DOHH2 (cell line): ENCODE results near the gene DCAF10.

Source experiments
- H3F3A ChIP-seq: fragments of 200-600 bp; sonication (generic), shearing (Covaris generic); 2 replicates; pipeline ENCODE4 v1.6.0; 2016; ENCODE audit warnings: antibody characterized with exemption, mild to moderate bottlenecking; ENCODE audit not compliant: control insufficient read depth, insufficient read depth
- H3K27ac ChIP-seq: fragments of 200-600 bp; sonication (generic); 2 replicates; pipeline ENCODE4 v1.5.1; 2014; ENCODE audit warnings: low read depth, mild to moderate bottlenecking, low read length, moderate library complexity
- H3K27me3 ChIP-seq: fragments of 200-600 bp; sonication (generic); 2 replicates; pipeline ENCODE4 v1.6.1; 2014; ENCODE audit warnings: mild to moderate bottlenecking, low read length, mixed read lengths; ENCODE audit not compliant: control insufficient read depth
- H3K36me3 ChIP-seq: fragments of 200-600 bp; sonication (generic); 2 replicates; pipeline ENCODE4 v1.6.1; 2014; ENCODE audit warnings: mild to moderate bottlenecking, low read length, moderate library complexity, mixed read lengths; ENCODE audit not compliant: control insufficient read depth
- H3K4me1 ChIP-seq: fragments of 200-600 bp; sonication (generic); 2 replicates; pipeline ENCODE4 v1.6.1; 2014; ENCODE audit warnings: mild to moderate bottlenecking, low read length, mixed read lengths; ENCODE audit not compliant: control insufficient read depth
- H3K4me2 ChIP-seq: fragments of 200-600 bp; sonication (generic); 2 replicates; pipeline ENCODE4 v1.6.0; 2014; ENCODE audit warnings: mild to moderate bottlenecking, low read length, moderate library complexity
- H3K4me3 ChIP-seq: fragments of 200-600 bp; sonication (generic); 2 replicates; pipeline ENCODE4 v1.5.1; 2014; ENCODE audit warnings: mild to moderate bottlenecking, low read length, mixed read lengths
- H3K79me2 ChIP-seq: fragments of 200-600 bp; sonication (generic); 2 replicates; pipeline ENCODE4 v1.6.1; 2014; ENCODE audit warnings: mild to moderate bottlenecking, low read length, mixed read lengths; ENCODE audit not compliant: control insufficient read depth
- H3K9me2 ChIP-seq: fragments of 200-600 bp; sonication (generic); replicated peaks from 2 replicates; pipeline ENCODE4 v1.6.1; 2014; ENCODE audit warnings: mild to moderate bottlenecking, low read length, mixed read lengths; ENCODE audit not compliant: control insufficient read depth
- H3K9me3 ChIP-seq: fragments of 200-600 bp; sonication (generic); 2 replicates; pipeline ENCODE4 v1.6.1; 2014; ENCODE audit warnings: antibody characterized with exemption, low read length, mixed read lengths; ENCODE audit not compliant: control insufficient read depth, insufficient read depth
- H4K20me1 ChIP-seq: fragments of 200-600 bp; sonication (generic); 2 replicates; pipeline ENCODE4 v1.6.0; 2014; ENCODE audit warnings: low read depth, mild to moderate bottlenecking, antibody characterized with exemption, low read length, moderate library complexity; ENCODE audit not compliant: control insufficient read depth, insufficient read depth
- CTCF ChIP-seq: fragments of 200-600 bp; sonication (generic); IDR thresholded peaks from one replicate; pipeline ENCODE4 v1.5.1; 2014; ENCODE audit warnings: antibody characterized with exemption, mild to moderate bottlenecking, low read depth, low read length; ENCODE audit not compliant: poor library complexity, severe bottlenecking
- EZH2phosphoT487 ChIP-seq: fragments of 200-600 bp; sonication (generic); IDR thresholded peaks from 2 replicates; pipeline ENCODE4 v1.6.1; 2017; ENCODE audit warnings: borderline replicate concordance, mild to moderate bottlenecking, antibody characterized with exemption, low read length, moderate library complexity, mixed read lengths

The DCAF10 gene

GRCh38 chr9:37906312-37907239, 106.0 kb downstream of the DCAF10 start:
- H3K27me3 ChIP-seq = no peaks in the 10 kb centered on the region
- no peaks in the 10 kb centered on the region for H3F3A ChIP-seq
- peaks cover 3% of the 10 kb centered on the region for H3K36me3 ChIP-seq
- no peak overlapping the region for H3K4me3 ChIP-seq
- H3K9me2 ChIP-seq = no peaks in the 10 kb centered on the region
- H4K20me1 ChIP-seq = no peaks in the 10 kb centered on the region
- no peaks in the 10 kb centered on the region for H3K9me3 ChIP-seq
- H3K4me1 ChIP-seq = peaks cover 22% of the 10 kb centered on the region
- H3K79me2 ChIP-seq = peaks cover 21% of the 10 kb centered on the region
- no peak overlapping the region for H3K27ac ChIP-seq
- no peak overlapping the region for H3K4me2 ChIP-seq
- TF ChIP-seq EZH2phosphoT487 = no peak
- no peak for TF ChIP-seq CTCF

GRCh38 chr9:37908283-37908682, 107.7 kb downstream of the DCAF10 start:
- Histone ChIP-seq H4K20me1 (no peaks in the 10 kb centered on the region), H3F3A (no peaks in the 10 kb centered on the region), H3K27me3 (no peaks in the 10 kb centered on the region), H3K4me3 (no peak overlapping the region), H3K4me1 (peaks cover 6% of the 10 kb centered on the region; the same call in 1 of the 2 replicates), H3K27ac (no peak overlapping the region), H3K4me2 (no peak overlapping the region), H3K9me3 (no peaks in the 10 kb centered on the region), H3K9me2 (no peaks in the 10 kb centered on the region), H3K36me3 (no peaks in the 10 kb centered on the region), H3K79me2 (peaks cover 4% of the 10 kb centered on the region)
- no peak for TF ChIP-seq EZH2phosphoT487
- TF ChIP-seq CTCF = no peak

GRCh38 chr9:37908698-37909186, 108.1 kb downstream of the DCAF10 start:
- Histone ChIP-seq H3K4me3 (no peak overlapping the region), H3F3A (no peaks in the 10 kb centered on the region), H3K9me3 (no peaks in the 10 kb centered on the region), H3K9me2 (no peaks in the 10 kb centered on the region), H3K79me2 (no peaks in the 10 kb centered on the region), H3K4me1 (peaks cover 6% of the 10 kb centered on the region; the same call in 1 of the 2 replicates), H3K4me2 (no peak overlapping the region), H3K27ac (no peak overlapping the region), H3K27me3 (no peaks in the 10 kb centered on the region), H3K36me3 (no peaks in the 10 kb centered on the region), H4K20me1 (no peaks in the 10 kb centered on the region)
- no peak for TF ChIP-seq CTCF
- no peak for TF ChIP-seq EZH2phosphoT487
